HG02763 (cell line): ENCODE results near the gene PCBP3.

Experiments used
- ATAC-seq: cut with Tn5 transposase; IDR thresholded peaks from one replicate; pipeline ENCODE4 v1.9.1; 2021; ENCODE audit warnings: mild to moderate bottlenecking, moderate library complexity; ENCODE audit not compliant: unreplicated experiment

PCBP3 gene

GRCh38 chr21:45856442-45856841, 212.9 kb downstream of the PCBP3 start:
- no peak for ATAC-seq

- ATAC-seq = no peak
Measured at GRCh38 chr21:45856906-45857305, 213.4 kb downstream of the PCBP3 start.

GRCh38 chr21:45857761-45858160, 214.2 kb downstream of the PCBP3 start:
- no peak for ATAC-seq

- ATAC-seq = no peak
Measured at GRCh38 chr21:45858180-45858579, 214.7 kb downstream of the PCBP3 start.

- ATAC-seq = no peak
Measured at GRCh38 chr21:45859041-45859761, 215.7 kb downstream of the PCBP3 start.

- no peak for ATAC-seq
Measured at GRCh38 chr21:45859762-45860357, 216.3 kb downstream of the PCBP3 start.

GRCh38 chr21:45860493-45861155, 217.1 kb downstream of the PCBP3 start:
- no peak for ATAC-seq

GRCh38 chr21:45861156-45861870, 217.8 kb downstream of the PCBP3 start:
- no peak for ATAC-seq

GRCh38 chr21:45862543-45863207, 219.2 kb downstream of the PCBP3 start:
- no peak for ATAC-seq

GRCh38 chr21:45863267-45863666, 219.7 kb downstream of the PCBP3 start:
- ATAC-seq = no peak

- ATAC-seq = no peak
Measured at GRCh38 chr21:45863751-45864150, 220.2 kb downstream of the PCBP3 start.

- ATAC-seq = no peak
Measured at GRCh38 chr21:45864436-45864835, 220.9 kb downstream of the PCBP3 start.

- no peak for ATAC-seq
Measured at GRCh38 chr21:45865106-45865835, 221.7 kb downstream of the PCBP3 start.

- ATAC-seq = no peak
Measured at GRCh38 chr21:45866551-45866950, 223.0 kb downstream of the PCBP3 start.

GRCh38 chr21:45867041-45867666, 223.6 kb downstream of the PCBP3 start:
- no peak for ATAC-seq

- no peak for ATAC-seq
Measured at GRCh38 chr21:45867671-45868081, 224.2 kb downstream of the PCBP3 start.

GRCh38 chr21:45868086-45868485, 224.6 kb downstream of the PCBP3 start:
- ATAC-seq = no peak

GRCh38 chr21:45868488-45868887, 225.0 kb downstream of the PCBP3 start:
- no peak for ATAC-seq

- ATAC-seq = no peak
Measured at GRCh38 chr21:45869121-45870007, 225.8 kb downstream of the PCBP3 start.
